DMS114 treated with DMSO at 0.1 percent for 48 hours (cell line): ENCODE measurements around the gene PGAP3.

Experiments used
- DNase-seq: peaks from one replicate; lab custom pipeline; 2025; ENCODE audit not compliant: unreplicated experiment; lab: John Stamatoyannopoulos, UW

PGAP3 gene

DNA sequence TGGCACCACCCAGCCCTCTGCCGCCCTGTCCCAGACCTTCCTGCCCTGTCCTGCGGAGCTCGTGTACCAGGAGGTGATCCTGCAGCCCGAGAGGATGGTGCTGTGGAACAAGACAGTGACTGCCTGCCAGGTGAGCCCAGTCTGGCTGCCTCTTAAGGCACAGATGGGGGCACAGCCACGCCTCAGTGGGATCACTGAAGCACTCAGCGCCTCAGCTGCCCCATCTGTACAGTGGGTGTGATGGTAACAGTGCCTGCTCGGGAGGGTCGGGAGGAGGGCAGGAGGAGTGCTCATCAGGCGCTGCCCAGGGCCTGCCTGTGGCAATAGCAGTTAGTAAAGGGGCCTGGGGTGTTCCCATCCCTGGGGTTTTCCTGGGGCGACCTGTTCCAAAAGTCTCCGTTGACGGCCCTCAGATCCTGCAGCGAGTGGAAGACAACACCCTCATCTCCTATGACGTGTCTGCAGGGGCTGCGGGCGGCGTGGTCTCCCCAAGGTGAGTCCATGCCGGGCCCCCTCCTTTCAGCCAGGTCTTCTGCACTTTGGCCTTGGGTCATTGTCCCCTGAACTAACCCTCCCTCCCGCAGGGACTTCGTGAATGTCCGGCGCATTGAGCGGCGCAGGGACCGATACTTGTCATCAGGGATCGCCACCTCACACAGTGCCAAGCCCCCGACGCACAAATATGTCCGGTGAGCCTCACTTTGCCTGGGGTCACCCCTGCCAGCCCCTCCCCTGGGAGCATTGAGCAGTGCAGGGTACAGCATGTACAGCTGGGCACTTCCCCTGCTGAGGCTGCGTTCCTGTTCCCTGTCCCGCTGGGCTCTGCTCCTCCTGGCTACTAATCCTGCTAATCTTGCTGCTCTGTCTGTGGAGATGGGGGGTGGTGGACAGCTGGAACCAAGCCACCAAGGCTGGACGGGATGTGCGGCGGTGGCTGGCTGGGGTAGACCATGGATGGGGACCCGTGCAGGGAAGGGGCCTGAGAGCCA lies 27.2 kb downstream of the PGAP3 start:
- DNase-seq = no peak

DNA sequence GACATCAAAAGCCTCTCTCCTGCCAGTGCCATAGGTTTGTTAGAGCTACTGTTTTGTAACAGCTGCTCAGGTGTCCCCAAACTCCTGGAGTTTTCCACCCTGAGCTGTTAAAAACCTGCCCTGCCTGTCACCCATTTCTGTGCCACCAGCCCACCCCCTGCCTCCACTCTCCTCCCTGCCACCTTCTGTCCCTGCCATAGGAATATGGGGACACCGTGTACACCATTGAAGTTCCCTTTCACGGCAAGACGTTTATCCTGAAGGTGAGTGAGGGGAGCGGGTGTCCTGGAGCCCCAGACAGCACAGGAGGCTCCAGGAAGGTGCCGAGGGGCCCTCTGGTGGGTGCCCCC lies 27.9 kb downstream of the PGAP3 start:
- no peak for DNase-seq

DNA sequence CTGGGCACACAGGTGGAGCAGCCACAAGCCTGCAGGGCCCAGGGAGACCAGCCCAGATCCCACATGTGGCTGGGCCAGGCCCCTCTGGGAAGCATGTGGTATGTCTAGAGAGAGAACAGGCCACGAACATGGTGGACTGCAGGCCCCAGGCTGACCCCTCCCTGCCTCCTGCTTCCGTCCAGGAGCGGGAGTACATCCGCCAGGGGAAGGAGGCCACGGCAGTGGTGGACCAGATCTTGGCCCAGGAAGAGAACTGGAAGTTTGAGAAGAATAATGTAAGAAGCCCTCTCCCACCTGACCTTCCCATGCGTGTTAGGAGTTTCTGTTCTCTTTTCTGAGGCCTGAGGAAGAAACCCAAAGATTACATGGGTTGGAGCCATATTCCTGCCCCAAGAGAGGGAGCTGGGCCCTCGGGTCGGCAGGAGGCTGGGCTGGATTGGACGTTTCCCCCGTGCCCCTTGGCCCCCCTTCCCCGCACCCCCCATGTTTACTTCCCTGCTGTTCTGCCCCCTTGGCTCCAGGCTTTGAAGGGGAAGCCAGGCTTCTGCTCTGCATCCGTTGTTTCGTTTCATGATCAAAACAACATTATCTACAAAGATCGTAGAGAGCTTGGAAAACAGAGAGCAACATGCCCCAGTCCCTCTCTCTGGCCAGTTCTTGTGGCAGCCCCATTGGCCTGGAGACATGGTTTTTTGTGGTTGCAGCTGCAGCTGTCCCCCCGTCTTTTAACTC lies 28.4 kb downstream of the PGAP3 start:
- DNase-seq = no peak

DNA sequence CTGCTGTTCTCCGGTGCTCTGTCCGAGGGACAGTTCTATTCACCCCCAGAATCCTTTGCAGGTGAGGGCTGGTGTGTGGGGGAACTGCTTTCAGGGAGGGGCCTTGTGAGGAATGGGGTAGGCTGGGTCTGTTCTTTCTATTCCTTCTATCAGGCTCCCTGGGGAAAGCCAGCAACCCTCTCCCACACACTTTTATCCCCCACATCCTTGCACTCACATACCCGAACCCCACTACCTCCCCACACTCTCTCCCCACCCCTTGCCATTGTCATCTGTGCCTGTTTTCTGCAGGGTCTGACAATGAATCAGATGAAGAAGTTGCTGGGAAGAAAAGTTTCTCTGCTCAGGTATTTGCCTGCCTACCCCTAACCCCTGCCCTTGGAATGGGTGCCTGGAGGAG lies 29.1 kb downstream of the PGAP3 start:
- DNase-seq = no peak

DNA sequence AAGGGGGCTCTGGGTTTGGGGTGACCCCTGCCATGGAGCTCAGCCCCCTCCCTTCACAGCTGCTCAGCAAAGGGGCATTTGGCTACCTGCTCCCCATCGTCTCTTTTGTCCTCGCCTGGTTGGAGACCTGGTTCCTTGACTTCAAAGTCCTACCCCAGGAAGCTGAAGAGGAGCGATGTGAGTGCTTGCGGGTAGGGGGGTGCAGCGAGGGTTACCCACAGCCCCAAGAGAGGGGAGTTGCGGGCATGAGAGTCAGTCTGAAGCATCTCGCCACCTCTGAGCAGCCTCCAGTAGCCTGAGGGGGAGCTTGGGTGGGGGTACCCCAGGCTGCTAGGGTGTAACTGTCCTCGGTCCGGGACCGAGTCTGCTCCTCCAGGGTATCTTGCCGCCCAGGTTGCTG lies 29.5 kb downstream of the PGAP3 start:
- DNase-seq = no peak

DNA sequence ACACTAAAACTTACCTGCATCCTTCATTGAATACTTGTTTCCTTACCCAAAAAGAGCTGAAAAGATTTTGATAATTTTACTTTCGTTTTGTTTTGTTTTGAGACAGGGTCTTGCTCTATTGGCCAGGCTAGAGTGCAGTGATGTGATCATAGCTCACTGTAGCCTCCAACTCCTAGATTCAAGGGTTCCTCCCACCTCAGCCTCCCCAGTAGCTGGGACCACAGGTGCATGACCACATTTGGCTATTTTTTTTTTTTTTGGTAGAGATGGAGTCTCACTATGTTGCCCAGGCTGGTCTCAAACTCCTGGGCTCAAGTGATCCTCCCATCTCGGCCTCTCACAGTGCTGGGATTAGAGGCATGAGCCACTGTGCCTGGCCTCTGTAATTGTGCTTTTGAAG lies 32.8 kb downstream of the PGAP3 start:
- no peak for DNase-seq

DNA sequence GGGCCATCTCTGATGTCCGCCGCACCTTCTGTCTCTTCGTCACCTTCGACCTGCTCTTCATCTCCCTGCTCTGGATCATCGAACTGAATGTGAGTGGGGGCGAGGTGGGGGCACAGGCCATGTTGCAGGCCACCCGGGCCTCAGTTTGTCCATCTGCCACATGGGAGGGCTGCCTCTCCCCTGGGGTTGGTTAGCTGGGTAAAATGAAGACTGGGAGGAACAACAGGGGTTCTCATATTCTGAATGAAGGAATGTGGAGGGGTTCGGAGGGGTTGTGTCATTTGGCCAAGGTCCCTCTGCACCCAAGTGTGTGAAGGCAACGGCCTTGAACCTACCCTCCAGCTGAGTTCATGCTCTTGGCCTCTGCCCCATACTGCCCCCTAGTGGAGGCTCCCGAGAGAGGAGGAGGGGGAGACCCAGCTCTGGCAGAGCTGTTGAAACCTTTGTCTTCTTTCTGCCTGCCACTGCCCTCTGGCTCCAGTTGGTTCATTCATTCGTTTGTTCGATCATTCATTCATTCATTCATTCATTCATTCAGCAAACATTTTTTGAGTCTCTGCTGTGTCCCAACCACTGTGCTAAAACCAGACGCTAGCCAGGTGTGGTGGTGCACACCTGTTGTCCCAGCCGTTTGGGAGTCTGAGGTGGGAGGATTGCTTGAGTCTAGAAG lies 34.1 kb downstream of the PGAP3 start:
- DNase-seq = no peak

DNA sequence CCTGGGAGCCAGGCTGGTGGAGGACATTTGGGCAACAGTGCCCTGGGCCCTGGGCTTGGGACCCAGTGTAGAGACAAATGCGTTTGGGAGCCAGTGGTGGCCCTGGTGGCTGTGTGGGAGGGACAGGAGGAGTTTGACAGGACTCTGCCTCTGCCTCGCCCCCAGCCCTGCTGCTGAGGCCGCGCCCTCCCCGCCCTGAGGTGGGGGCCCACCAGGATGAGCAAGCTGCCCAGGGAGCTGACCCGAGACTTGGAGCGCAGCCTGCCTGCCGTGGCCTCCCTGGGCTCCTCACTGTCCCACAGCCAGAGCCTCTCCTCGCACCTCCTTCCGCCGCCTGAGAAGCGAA lies 34.6 kb downstream of the PGAP3 start:
- DNase-seq = no peak

DNA sequence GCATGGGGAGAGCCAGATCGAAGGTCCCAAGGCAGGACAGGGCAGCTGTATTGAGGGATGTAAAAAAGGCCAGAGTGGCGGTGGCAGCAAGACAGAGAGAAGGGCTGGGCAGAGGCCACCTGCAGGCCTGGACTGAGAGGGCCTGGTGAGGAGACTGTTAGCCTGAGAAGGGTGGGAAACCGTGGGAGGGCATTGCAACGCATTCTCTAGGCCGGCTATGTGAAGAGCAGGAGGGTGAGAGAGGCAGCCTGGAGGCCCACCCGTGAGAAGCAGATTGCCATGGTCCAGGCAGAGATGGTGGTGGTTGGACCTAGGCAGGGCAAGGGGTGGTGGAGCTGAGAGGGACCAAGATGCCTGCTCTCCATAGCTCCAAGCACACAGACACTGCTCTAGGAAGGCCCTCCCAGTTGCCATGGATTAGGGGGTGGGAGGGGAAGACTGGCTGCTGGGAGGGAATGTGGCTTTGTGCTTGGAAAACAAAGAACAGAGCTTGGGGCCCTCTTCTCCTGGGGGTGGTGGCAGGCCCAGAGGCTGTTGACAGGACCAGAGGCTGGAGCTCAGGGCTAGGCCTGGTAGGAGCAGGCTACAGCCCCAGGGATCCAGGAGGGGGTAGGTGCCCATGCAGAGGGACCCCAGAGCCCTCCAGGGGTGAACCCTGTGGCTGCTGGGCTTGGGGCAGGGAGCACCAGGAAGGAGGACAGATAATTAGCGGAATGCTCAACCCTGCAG lies 35.1 kb downstream of the PGAP3 start:
- no peak for DNase-seq

DNA sequence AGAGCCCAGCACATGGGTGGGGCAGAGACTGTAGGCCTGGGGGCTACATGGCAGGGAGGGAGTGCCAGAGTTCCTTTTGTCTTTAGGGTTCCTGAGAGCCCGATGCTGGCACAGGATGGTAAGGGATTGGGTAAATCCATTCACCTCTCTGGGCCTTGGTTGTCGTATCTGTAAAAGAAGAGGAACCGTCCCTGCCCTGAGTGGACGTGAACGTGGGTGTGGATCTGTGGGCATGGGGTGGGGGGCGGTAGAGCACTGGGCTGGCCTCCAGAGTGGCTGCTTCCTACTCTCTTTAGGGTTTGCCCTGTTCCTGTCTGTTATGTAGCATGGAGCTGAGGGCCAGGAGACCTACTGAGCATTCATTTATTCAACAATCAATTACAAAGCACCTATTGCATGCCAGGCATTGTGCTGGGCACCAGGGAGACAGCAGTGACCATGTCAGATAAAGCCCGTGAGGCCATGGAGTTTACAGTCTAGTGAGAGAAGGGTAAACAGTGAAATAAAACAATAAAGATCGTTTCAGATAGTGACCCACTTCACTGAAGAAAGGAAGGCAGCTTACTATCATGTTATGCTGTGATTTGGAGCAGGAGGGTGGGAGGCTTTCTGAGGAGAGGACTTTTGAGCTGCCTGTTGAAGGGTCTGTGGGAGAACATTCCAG lies 35.8 kb downstream of the PGAP3 start:
- no peak for DNase-seq

DNA sequence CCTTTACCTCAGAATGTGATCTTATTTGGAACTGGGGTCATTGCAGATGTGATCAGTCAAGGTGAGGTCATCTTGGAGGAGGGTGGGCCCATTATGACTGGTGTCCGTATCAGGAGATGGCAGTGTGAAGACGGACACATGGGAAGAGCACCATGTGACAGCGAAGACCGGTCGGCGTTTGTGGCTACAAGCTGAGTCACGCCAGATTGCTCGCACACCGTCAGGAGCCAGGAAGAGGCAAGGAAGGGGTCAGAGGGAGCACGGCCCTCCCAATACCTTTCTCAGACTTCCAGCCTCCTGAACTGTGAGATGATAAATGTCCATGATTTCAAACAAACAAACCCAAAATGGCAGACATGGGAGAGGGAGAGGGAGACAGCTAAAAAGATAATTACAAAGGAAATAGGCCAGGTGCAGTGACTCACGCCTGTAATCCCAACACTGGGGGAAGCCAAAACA lies 37.7 kb downstream of the PGAP3 start:
- no peak for DNase-seq

DNA sequence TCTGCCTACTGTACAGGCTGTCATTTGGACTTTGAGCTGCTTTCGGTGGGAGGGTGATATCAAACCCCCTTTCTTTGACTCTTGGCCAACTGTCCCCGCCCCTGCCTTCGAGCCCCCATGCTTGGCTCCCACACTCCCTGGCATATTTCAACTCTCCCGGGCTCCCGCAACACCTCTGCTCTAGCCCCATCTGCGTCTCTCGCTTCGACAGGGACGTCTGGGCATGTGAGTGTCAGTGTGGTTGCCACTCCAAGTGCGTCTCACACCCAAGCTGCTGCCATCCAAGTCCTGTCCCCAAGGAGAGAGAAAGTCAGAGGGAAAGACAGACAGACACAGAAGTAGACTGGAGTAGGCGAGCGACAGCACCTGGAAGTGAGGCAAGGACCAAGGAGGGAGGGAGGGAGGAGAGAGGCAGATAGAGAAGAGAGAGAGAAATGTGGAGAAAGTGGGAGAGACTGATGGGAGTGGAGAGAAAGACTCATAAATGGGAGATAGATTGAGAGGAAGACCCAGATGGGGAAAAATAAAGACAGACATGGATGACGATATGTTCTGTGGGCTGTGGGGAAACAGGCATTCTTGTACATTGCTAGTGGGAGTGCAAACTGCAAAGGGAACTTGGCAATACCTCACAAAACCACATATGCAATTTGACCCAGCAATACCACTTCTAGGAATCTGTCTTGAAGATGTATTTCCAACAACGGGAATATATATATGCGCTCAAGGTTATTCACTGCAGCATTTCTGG lies 39.1 kb downstream of the PGAP3 start:
- DNase-seq = no peak

DNA sequence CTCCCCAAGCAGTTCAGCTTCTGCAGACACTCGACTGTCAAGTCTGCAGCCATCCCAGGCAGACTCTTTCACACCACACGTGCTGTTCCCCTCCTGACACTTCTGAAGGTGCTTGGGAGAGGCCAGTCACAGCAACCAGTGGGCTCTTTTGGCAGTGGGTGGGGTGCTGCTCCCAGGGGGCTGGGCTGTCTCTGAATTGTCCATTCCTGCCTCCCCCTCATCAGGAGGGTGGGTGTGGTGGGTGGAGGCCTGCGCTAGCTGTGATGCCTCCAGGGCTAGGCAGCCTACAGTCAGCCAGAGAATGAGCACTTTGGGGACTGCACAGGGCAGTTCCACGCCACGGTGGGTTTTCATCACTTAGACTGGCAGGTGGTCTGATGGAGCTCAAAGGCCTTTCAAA lies 40.6 kb downstream of the PGAP3 start:
- DNase-seq = no peak

DNA sequence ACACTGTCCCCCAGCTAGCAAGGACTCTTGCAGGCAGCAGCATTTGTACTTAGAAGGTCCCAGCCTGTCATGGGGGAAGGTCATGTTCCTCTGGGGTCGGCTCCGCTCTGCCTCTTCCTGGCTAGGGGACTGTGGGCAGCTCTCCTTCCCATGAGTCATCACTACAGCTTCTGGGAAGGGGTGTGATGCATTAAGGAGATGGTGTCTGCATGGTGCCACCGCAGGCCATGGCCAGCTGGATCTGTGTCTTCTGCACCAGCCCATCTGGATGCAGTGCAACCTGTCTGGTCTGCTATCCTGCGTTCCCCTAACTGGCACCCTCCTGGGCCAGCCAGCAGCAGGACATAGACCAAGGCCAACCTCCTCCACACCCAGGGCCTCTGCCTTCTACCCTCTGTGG lies 44.6 kb downstream of the PGAP3 start:
- no peak for DNase-seq

DNA sequence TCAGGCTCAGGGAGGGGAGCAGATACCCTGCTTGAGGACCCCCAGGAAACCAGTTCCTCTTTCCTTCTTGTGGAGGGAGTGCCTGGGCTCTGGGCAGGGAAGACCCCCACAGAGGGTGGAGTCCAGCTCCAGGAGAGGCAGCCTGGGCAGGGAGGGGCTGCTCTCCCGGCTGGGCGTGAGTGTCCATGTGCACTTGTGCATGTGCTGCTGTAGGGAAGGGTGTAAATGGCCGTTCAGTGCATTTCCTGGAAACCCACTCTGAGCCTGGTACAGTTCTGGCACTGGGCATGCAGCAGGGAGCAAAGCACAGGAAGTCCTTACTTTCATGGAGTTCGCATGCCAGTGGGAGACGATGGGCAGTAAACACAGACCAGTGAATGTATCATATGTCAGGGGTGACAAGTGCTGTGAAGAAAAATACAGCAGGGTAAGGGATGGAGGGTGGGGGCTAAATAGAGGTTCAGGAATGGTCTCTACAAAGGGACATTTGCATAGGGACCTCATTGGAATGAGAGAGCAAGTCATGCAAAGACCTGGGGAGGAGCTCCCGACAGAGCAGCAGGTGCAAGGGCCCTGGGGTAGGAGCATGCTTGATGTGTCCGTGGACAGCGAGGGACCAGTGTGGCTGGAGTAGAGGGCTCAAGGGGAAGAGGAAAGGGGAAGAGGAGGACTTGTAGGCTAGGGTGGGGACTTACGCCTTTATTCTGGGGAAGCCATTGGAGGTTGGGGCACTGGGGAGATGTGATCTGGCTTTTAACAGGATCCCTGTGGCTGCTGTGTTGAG lies 45.4 kb downstream of the PGAP3 start:
- DNase-seq = no peak

DNA sequence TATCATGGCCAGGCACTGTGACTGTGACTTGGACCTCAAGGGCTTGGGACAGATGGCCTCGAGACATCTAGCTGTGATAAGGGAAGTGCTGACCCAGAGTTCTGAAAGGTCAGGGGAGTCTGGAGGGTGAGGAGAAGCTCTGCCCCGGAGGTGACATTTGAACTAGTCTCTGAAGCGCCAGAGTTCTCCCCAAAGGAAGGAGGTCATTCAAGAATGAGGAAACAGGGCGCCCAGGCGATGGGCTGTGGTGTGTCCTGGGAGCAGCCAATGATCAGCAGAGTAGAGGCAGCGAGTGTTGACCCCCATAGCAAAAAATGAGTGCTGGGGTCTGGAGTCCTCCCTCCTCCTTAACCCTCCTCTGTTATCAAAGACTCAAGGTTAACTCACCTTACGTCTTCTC lies 46.0 kb downstream of the PGAP3 start:
- no peak for DNase-seq

DNA sequence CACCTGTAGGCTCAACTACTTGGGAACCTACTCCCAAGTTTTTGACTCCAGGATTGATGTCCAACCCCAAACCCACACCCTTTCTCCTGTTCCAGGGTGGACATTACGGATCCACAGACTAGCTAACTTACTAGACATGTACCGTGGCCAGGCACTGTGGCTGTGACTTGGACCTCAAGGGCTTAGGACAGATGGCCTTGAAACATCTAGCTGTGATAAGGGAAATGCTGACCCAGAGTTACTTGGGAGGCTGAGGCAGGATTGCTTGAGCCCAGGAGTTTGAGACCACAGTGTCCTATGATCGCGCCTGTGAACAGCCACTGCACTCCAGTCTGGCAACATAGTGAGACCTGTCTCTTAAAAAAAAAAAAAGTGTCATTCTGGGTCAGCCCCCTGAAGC lies 46.8 kb downstream of the PGAP3 start:
- no peak for DNase-seq

DNA sequence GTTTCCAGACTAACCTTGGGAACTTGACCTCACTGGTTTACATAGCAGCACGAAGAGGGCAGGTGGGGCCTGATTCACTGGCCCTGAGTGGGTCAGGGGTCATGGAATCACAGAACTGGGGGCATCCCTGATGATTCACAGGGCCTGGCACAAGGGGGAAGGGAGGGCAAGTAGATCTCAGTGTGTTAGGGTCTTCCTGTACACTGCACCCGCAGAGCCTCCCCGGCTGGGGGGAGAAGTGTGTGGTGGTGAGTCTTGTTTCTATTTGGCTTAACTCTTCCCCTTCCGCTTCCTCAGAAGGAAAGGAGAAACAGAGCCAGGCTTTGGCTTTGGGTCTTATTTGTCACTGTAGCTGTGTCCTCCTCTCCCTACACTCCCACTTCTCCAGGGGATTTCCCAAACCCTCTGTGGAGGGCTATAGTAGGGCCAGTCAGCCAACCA lies 47.2 kb downstream of the PGAP3 start:
- DNase-seq = no peak
